Gastrocnemius medialis (tissue), 4 donors: Measurements from ENCODE around the gene MAGOHB.

Experiments
- CTCF ChIP-seq, 5 experiments: fragments of 450-650 bp in 3 of 5; fragments of 200-600 bp in 2 of 5; sonication (generic) in 2 of 5; IDR thresholded peaks in 4 of 5; conservative IDR thresholded peaks in 1 of 5; 1 replicate in 4 of 5; 2 replicates in 1 of 5; pipeline ENCODE4 v1.5.1; 2016 to 2019; ENCODE audit warnings: antibody characterized with exemption in 5 of 5, mild to moderate bottlenecking in 3 of 5, moderate library complexity in 3 of 5
- POLR2A ChIP-seq, 2 donors: fragments of 450-650 bp; IDR thresholded peaks; one replicate each; pipeline ENCODE4 v1.6.1; 2017; ENCODE audit warnings: antibody characterized with exemption in 2 of 2, mild to moderate bottlenecking in 2 of 2, moderate library complexity in 2 of 2

GRCh38 chr12:10590966-10591365, 22.4 kb downstream of the MAGOHB start:
- TF ChIP-seq CTCF (IDR thresholded peaks at IDR 0.05 in 4 of 5, conservative IDR thresholded peaks at IDR 0.05 in 1 of 5) = no peak
- TF ChIP-seq POLR2A (IDR thresholded peaks at IDR 0.05) = no peak
